Neural progenitor cell (in vitro differentiated cells): ENCODE measurements around the gene NIT2. TPM values are rescaled to one million over a fixed set of nuclear protein-coding genes. Genes with fewer than 3 reads are reported as not detected.
"Not testable (repeated sequence)": the region's sequence is repeated elsewhere in the genome, so short reads cannot be mapped to it uniquely, and the experiment has no call there.

ENCODE experiments used
- DNase-seq: peaks from one replicate; pipeline ENCODE4 v3.0.0-alpha.2; 2016; ENCODE audit warnings: low spot score
- H2AFZ ChIP-seq: fragments of 200-600 bp; sonication (generic); replicated peaks from 2 replicates; pipeline ENCODE4 v1.6.1; 2016; ENCODE audit warnings: antibody characterized with exemption
- H3F3A ChIP-seq: fragments of 200-600 bp; sonication (generic); 2 replicates; pipeline ENCODE4 v1.6.1; 2016; ENCODE audit warnings: antibody characterized with exemption, low read depth
- H3K27ac ChIP-seq: fragments of 200-600 bp; sonication (generic); 2 replicates; pipeline ENCODE4 v1.5.1; 2016; ENCODE audit warnings: mild to moderate bottlenecking
- H3K27me3 ChIP-seq: fragments of 200-600 bp; sonication (generic); 2 replicates; pipeline ENCODE4 v1.6.1; 2016; ENCODE audit warnings: mild to moderate bottlenecking, moderate library complexity
- H3K36me3 ChIP-seq: fragments of 200-600 bp; sonication (generic); 2 replicates; pipeline ENCODE4 v1.5.1; 2016
- H3K4me1 ChIP-seq: fragments of 200-600 bp; sonication (generic); 2 replicates; pipeline ENCODE4 v1.6.1; 2016; ENCODE audit warnings: mixed run types
- H3K4me2 ChIP-seq: fragments of 200-600 bp; sonication (generic); 2 replicates; pipeline ENCODE4 v1.6.1; 2016
- H3K4me3 ChIP-seq: fragments of 200-600 bp; sonication (generic); 2 replicates; pipeline ENCODE4 v1.5.1; 2016
- H3K79me2 ChIP-seq: fragments of 200-600 bp; sonication (generic); 2 replicates; pipeline ENCODE4 v1.6.1; 2016; ENCODE audit warnings: low read depth
- H3K9ac ChIP-seq: fragments of 200-600 bp; sonication (generic); 2 replicates; pipeline ENCODE4 v1.6.1; 2016
- H3K9me3 ChIP-seq: fragments of 200-600 bp; sonication (generic); 2 replicates; pipeline ENCODE4 v1.5.1; 2016; ENCODE audit warnings: low read depth
- H4K20me1 ChIP-seq: fragments of 200-600 bp; sonication (generic); 2 replicates; pipeline ENCODE4 v1.6.1; 2016; ENCODE audit warnings: low read depth
- H3K27ac Mint-ChIP-seq: 3 replicates; pipeline ENCODE4 v1.8.0; 2021; ENCODE audit warnings: mixed read lengths
- H3K27me3 Mint-ChIP-seq: 2 replicates; pipeline ENCODE4 v1.8.0; 2022; ENCODE audit warnings: low read depth, mild to moderate bottlenecking, inconsistent platforms, moderate library complexity, mixed read lengths; ENCODE audit not compliant: insufficient read depth
- H3K36me3 Mint-ChIP-seq: 3 replicates; pipeline ENCODE4 v1.8.0; 2021; ENCODE audit warnings: mixed read lengths
- H3K4me1 Mint-ChIP-seq: 3 replicates; pipeline ENCODE4 v1.8.0; 2021; ENCODE audit warnings: mixed read lengths
- H3K4me3 Mint-ChIP-seq: 3 replicates; pipeline ENCODE4 v1.8.0; 2021; ENCODE audit warnings: mild to moderate bottlenecking, moderate library complexity, mixed read lengths
- H3K9me3 Mint-ChIP-seq: 3 replicates; pipeline ENCODE4 v1.8.0; 2020; ENCODE audit warnings: mixed read lengths
- EZH2 ChIP-seq: fragments of 200-600 bp; sonication (generic); IDR thresholded peaks from 2 replicates; pipeline ENCODE4 v1.6.1; 2017; ENCODE audit warnings: antibody characterized with exemption, mild to moderate bottlenecking, moderate library complexity
- EZH2phosphoT487 ChIP-seq: fragments of 200-600 bp; sonication (generic); IDR thresholded peaks from 2 replicates; pipeline ENCODE4 v1.6.1; 2017; ENCODE audit warnings: antibody characterized with exemption
- total RNA-seq: library from RNA; depleted of rRNA; stranded (reverse); fragments of >200 nt; gene quantifications from 2 replicates; pipeline ENCODE4 v1.2.3, GENCODE V29; 2015; ENCODE audit warnings: low replicate concordance
- TF ChIP-seq, protein P1 (sequence below): fragments of 200-600 bp; sonication (generic); IDR thresholded peaks from 2 replicates; pipeline ENCODE4 v1.5.1; 2017; ENCODE audit warnings: antibody characterized with exemption, mild to moderate bottlenecking

The NIT2 gene
- total RNA-seq, 1 donor from 2014 or later: 33.1 TPM

GRCh38 chr3:100340527-100340926, 6.0 kb downstream of the NIT2 start:
- peaks cover 4% of the 10 kb centered on the region for H3K36me3 Mint-ChIP-seq

DNA sequence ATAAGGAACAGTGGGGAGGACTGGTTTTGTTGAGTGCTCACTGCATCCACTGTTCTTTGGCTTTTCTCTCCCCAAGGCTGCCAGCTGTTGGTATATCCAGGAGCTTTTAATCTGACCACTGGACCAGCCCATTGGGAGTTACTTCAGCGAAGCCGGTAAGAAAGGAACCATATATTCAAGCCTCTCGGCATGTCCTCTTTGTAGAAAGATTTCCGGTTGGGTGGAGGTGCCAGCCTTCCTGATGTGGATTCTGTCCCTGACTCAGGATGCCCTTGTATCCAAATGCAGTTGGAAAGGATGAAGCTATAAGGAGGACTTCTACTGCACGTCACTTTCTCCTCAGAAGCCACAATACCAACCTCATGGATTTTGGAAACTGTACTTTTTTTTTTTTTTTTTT, 14.2 kb downstream of the NIT2 start:
- Mint-ChIP-seq H3K27me3 (peaks cover 2% of the 10 kb centered on the region), H3K36me3 (peaks cover 29% of the 10 kb centered on the region), H3K4me3 (no peak overlapping the region), H3K9me3 (no peaks in the 10 kb centered on the region), H3K27ac (no peak overlapping the region), H3K4me1 (no peaks in the 10 kb centered on the region)
- Histone ChIP-seq H2AFZ (no peak overlapping the region), H3K4me1 (no peaks in the 10 kb centered on the region), H3F3A (no peaks in the 10 kb centered on the region), H4K20me1 (no peaks in the 10 kb centered on the region), H3K36me3 (no peaks in the 10 kb centered on the region), H3K9ac (no peak overlapping the region), H3K4me3 (no peak overlapping the region), H3K9me3 (no peaks in the 10 kb centered on the region), H3K79me2 (no peaks in the 10 kb centered on the region), H3K27me3 (no peaks in the 10 kb centered on the region), H3K27ac (no peak overlapping the region), H3K4me2 (no peak overlapping the region)
- TF ChIP-seq, protein P1, sequence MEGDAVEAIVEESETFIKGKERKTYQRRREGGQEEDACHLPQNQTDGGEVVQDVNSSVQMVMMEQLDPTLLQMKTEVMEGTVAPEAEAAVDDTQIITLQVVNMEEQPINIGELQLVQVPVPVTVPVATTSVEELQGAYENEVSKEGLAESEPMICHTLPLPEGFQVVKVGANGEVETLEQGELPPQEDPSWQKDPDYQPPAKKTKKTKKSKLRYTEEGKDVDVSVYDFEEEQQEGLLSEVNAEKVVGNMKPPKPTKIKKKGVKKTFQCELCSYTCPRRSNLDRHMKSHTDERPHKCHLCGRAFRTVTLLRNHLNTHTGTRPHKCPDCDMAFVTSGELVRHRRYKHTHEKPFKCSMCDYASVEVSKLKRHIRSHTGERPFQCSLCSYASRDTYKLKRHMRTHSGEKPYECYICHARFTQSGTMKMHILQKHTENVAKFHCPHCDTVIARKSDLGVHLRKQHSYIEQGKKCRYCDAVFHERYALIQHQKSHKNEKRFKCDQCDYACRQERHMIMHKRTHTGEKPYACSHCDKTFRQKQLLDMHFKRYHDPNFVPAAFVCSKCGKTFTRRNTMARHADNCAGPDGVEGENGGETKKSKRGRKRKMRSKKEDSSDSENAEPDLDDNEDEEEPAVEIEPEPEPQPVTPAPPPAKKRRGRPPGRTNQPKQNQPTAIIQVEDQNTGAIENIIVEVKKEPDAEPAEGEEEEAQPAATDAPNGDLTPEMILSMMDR: no peak
- TF ChIP-seq EZH2 (no peak), EZH2phosphoT487 (no peak)
- DNase-seq: no peak

More at GRCh38 chr3:100340527-100340926, 6.0 kb downstream of the NIT2 start:
- no peak overlapping the region for H3K4me3 ChIP-seq
- H3K4me1 ChIP-seq: peaks cover under 1% of the 10 kb centered on the region
- H3K27me3 Mint-ChIP-seq: no peaks in the 10 kb centered on the region
- H3K4me1 Mint-ChIP-seq: peaks cover 15% of the 10 kb centered on the region
- no peak overlapping the region for H3K4me2 ChIP-seq
- no peak overlapping the region for H3K9ac ChIP-seq
- no peaks in the 10 kb centered on the region for H3K9me3 ChIP-seq
- no peaks in the 10 kb centered on the region for H4K20me1 ChIP-seq
- H3K9me3 Mint-ChIP-seq: no peaks in the 10 kb centered on the region
- H3K27ac Mint-ChIP-seq: no peak overlapping the region
- no peak overlapping the region for H2AFZ ChIP-seq
- no peaks in the 10 kb centered on the region for H3F3A ChIP-seq
- TF ChIP-seq, protein P1: no peak
- no peak for TF ChIP-seq EZH2phosphoT487
- no peak for TF ChIP-seq EZH2
- no peaks in the 10 kb centered on the region for H3K79me2 ChIP-seq
- no peak for DNase-seq
- H3K4me3 Mint-ChIP-seq: no peak overlapping the region
- H3K36me3 ChIP-seq: peaks cover 4% of the 10 kb centered on the region
- H3K27me3 ChIP-seq: no peaks in the 10 kb centered on the region
- H3K27ac ChIP-seq: no peak overlapping the region

DNA sequence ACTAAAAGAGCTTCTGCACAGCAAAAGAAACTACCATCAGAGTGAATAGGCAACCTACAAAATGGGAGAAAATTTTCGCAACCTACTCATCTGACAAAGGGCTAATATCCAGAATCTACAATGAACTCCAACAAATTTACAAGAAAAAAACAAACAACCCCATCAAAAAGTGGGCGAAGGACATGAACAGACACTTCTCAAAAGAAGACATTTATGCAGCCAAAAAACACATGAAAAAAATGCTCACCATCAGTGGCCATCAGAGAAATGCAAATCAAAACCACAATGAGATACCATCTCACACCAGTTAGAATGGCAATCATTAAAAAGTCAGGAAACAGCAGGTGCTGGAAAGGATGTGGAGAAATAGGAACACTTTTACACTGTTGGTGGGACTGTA, 17.2 kb downstream of the NIT2 start:
- not testable (repeated sequence) for H3K79me2 ChIP-seq, H3K27ac Mint-ChIP-seq, DNase-seq, H2AFZ ChIP-seq, H3K4me1 ChIP-seq, H3K27me3 ChIP-seq, H3K27ac ChIP-seq, H3K36me3 ChIP-seq, H3K9ac ChIP-seq, H3F3A ChIP-seq, H3K27me3 Mint-ChIP-seq, H3K9me3 Mint-ChIP-seq, H3K9me3 ChIP-seq, H4K20me1 ChIP-seq, H3K4me3 Mint-ChIP-seq, H3K4me1 Mint-ChIP-seq, H3K4me2 ChIP-seq, H3K4me3 ChIP-seq
- H3K36me3 Mint-ChIP-seq: peaks cover 26% of the 10 kb centered on the region

GRCh38 chr3:100352296-100353231, 18.0 kb downstream of the NIT2 start:
- Histone ChIP-seq H3K4me1 (no peaks in the 10 kb centered on the region), H3K36me3 (no peaks in the 10 kb centered on the region), H3K9me3 (no peaks in the 10 kb centered on the region), H3K27ac (no peak overlapping the region), H3K79me2 (no peaks in the 10 kb centered on the region), H3K4me2 (no peak overlapping the region), H3K27me3 (no peaks in the 10 kb centered on the region), H3K4me3 (no peak overlapping the region), H3F3A (no peaks in the 10 kb centered on the region), H2AFZ (no peak overlapping the region), H3K9ac (no peak overlapping the region), H4K20me1 (no peaks in the 10 kb centered on the region)
- Mint-ChIP-seq H3K27ac (no peak overlapping the region), H3K4me1 (no peaks in the 10 kb centered on the region), H3K4me3 (no peak overlapping the region), H3K9me3 (no peaks in the 10 kb centered on the region), H3K27me3 (peaks cover 2% of the 10 kb centered on the region), H3K36me3 (peaks cover 26% of the 10 kb centered on the region)
- no peak for DNase-seq
- TF ChIP-seq EZH2phosphoT487 (no peak), EZH2 (no peak)
- TF ChIP-seq, protein P1: no peak
